Measurements from ENCODE around the gene ARL16. TPM values are rescaled to one million over a fixed set of nuclear protein-coding genes. Genes with fewer than 3 reads are reported as not detected.

The ARL16 gene
- total and polyA plus RNA-seq, 2 of the 4 experiments (the other 2 are of a cell fraction) = 51.1 to 77.9 TPM

- H2AFZ ChIP-seq (replicated peaks; ENCODE audit: low read length, poor library complexity) = no peak overlapping the region
- BruUV-seq (replicated peaks) = no TSS peak
- peaks cover 10 to 55% of the 10 kb centered on the region in 2 experiments for H3K79me1 ChIP-seq (ENCODE audit: low read depth in 1 of 2, low read length in 2 of 2)
- peaks cover 92% of the 10 kb centered on the region for H4K20me1 ChIP-seq (ENCODE audit: insufficient read depth, low read length)
- TF ChIP-seq BHLHE40 (IDR thresholded peaks at IDR 0.05; ENCODE audit: low read depth, low read length) (no peak), CHD1 (IDR thresholded peaks at IDR 0.05; ENCODE audit: low read depth, low read length) (no peak), RAD21 (IDR thresholded peaks at IDR 0.05; ENCODE audit: low read length) (no peak), SMC3 (IDR thresholded peaks at IDR 0.05; ENCODE audit: low read depth, low read length) (no peak), MAFK (IDR thresholded peaks at IDR 0.05; ENCODE audit: low read depth, low read length) (no peak), MXI1 (IDR thresholded peaks at IDR 0.05; ENCODE audit: borderline replicate concordance, low read depth, low read length) (no peak), CTCF (conservative IDR thresholded peaks at IDR 0.05; ENCODE audit: low read depth, low read length) (no peak), POLR2A (IDR thresholded peaks at IDR 0.05; ENCODE audit: low read depth, low read length) (no peak), CEBPB (IDR thresholded peaks at IDR 0.05; ENCODE audit: low read depth, low read length) (no peak), ELK1 (IDR thresholded peaks at IDR 0.05; ENCODE audit: borderline replicate concordance, low read depth, low read length) (no peak), NFE2L2 (IDR thresholded peaks at IDR 0.05; ENCODE audit: low read depth, low read length) (no peak), USF2 (IDR thresholded peaks at IDR 0.05; ENCODE audit: low read depth, low read length) (no peak), RFX5 (IDR thresholded peaks at IDR 0.05; ENCODE audit: low read depth, low read length) (no peak), MAZ (IDR thresholded peaks at IDR 0.05; ENCODE audit: borderline replicate concordance, low read depth, low read length) (no peak), RCOR1 (IDR thresholded peaks at IDR 0.05; ENCODE audit: insufficient replicate concordance, low read length) (no peak), FOS (IDR thresholded peaks at IDR 0.05; ENCODE audit: low read depth, low read length) (no peak)
- in situ Hi-C loops (cut with MboI; ENCODE audit: low sequenced_read_pairs) (no loop called here), dilution Hi-C loops (cut with HindIII; ENCODE audit: low sequenced_read_pairs, unreplicated experiment) (no loop called here), intact Hi-C loops (cut with micrococcal nuclease) (no loop called here)
- no peak overlapping the region for H3K9ac ChIP-seq (ENCODE audit: low read depth, low read length)
- no peak overlapping the region for H2AK9ac ChIP-seq (replicated peaks; ENCODE audit: low read depth, low read length, poor library complexity)
- peaks cover 5% of the 10 kb centered on the region for H3K4me1 ChIP-seq (ENCODE audit: control insufficient read depth, insufficient read depth, low read length)
- no peak overlapping the region for H2BK15ac ChIP-seq (ENCODE audit: low read depth, low read length)
- no peaks in the 10 kb centered on the region; the same call in 1 of the 2 replicates for H3K9me1 ChIP-seq (ENCODE audit: insufficient read depth, low read length)
- H3K9me3 ChIP-seq (ENCODE audit: control insufficient read depth, insufficient read depth, low read length) = no peaks in the 10 kb centered on the region
- H4K5ac ChIP-seq (ENCODE audit: low read depth, low read length) = no peak overlapping the region
- no peak overlapping the region for H4K91ac ChIP-seq (ENCODE audit: insufficient read depth, low read depth, low read length)
- no peak overlapping the region for H2BK5ac ChIP-seq (ENCODE audit: low read depth, low read length, poor library complexity, severe bottlenecking)
- H2BK20ac ChIP-seq (ENCODE audit: low read depth, low read length) = no peak overlapping the region
- no peak for ATAC-seq (ENCODE audit: low read depth)
- H3K56ac ChIP-seq (ENCODE audit: extremely low read depth, insufficient read depth, low read length) = no peak overlapping the region
- no peak overlapping the region for H3K23ac ChIP-seq (ENCODE audit: low read depth, low read length)
- H3K4me3 ChIP-seq (ENCODE audit: insufficient read depth, low read depth, low read length) = no peak overlapping the region
- no peaks in the 10 kb centered on the region for H3K27me3 ChIP-seq (ENCODE audit: control insufficient read depth, insufficient read depth, low read length)
- H3K18ac ChIP-seq (ENCODE audit: low read depth, low read length) = no peak overlapping the region
- no peak overlapping the region for H3K14ac ChIP-seq (replicated peaks; ENCODE audit: low read depth, low read length)
- no peak overlapping the region for H4K8ac ChIP-seq (ENCODE audit: low read depth in 2 of 2, low read length in 2 of 2)
- no peak overlapping the region for H2BK120ac ChIP-seq (ENCODE audit: low read depth, low read length)
- no peak overlapping the region for H3K4ac ChIP-seq (ENCODE audit: low read depth, low read length)
- no peak for DNase-seq
- POLR2A ChIA-PET (ENCODE audit: unreplicated experiment) = no interaction called here
- peaks cover 88% of the 10 kb centered on the region for H3K36me3 ChIP-seq (ENCODE audit: control insufficient read depth, insufficient read depth, low read length)
- H2AK5ac ChIP-seq (ENCODE audit: low read depth, low read length) = no peak overlapping the region
- CTCF ChIA-PET = no interaction called here
- H3K27ac ChIP-seq (ENCODE audit: insufficient read depth, low read length) = no peak overlapping the region
- no peak overlapping the region for H3K4me2 ChIP-seq (ENCODE audit: low read depth, low read length)
- 92% methylated on average over 15 of the region's 18 CpGs; no CpG with 5 or more reads in 1 of the 2 experiments for WGBS, 2 experiments (ENCODE audit: extremely low coverage in 2 of 2, insufficient read length in 1 of 2)
These were observed 6.5 kb upstream of the ARL16 start for GRCh38 chr17:81690066-81690465.

All from IMR-90 (cell line).